Measurements from ENCODE around the gene HCN2.
"Not testable (repeated sequence)": the region's sequence is repeated elsewhere in the genome, so short reads cannot be mapped to it uniquely, and the experiment has no call there.

Gene HCN2

DNA sequence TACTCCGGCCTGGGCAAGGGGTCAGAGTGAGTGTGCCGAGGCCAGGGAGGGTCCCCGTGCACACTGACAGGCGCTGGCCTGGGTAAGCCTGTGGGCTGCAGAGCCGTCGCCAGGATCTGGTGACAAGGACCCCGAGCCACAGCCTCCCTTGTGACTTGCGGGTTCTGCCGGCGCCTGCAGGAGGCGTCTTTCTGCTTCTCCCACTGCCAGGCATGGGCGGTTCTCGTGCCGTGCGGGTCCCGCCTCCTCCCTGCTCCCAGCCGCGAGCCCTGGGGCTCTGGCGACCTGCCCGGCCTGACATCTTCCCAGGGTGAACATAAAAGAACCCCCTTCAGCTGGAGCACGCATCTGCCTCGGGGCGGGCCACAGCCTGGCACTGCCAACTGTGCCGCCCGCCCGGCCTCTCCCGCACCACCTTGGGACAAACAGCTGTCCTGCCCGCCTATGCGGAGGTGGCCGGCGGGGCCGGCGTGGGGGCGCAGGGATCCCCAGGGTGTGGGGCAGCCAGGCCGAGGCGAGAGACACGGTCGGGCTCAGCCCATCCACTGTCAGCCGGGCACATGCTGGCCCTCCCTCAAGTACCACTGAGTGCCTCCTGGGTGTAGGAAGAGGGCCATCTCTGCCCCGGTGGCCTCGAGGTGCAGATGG, 1.5 kb upstream of the HCN2 start:
- DNase-seq = peak; percentile 49 to 63

DNA sequence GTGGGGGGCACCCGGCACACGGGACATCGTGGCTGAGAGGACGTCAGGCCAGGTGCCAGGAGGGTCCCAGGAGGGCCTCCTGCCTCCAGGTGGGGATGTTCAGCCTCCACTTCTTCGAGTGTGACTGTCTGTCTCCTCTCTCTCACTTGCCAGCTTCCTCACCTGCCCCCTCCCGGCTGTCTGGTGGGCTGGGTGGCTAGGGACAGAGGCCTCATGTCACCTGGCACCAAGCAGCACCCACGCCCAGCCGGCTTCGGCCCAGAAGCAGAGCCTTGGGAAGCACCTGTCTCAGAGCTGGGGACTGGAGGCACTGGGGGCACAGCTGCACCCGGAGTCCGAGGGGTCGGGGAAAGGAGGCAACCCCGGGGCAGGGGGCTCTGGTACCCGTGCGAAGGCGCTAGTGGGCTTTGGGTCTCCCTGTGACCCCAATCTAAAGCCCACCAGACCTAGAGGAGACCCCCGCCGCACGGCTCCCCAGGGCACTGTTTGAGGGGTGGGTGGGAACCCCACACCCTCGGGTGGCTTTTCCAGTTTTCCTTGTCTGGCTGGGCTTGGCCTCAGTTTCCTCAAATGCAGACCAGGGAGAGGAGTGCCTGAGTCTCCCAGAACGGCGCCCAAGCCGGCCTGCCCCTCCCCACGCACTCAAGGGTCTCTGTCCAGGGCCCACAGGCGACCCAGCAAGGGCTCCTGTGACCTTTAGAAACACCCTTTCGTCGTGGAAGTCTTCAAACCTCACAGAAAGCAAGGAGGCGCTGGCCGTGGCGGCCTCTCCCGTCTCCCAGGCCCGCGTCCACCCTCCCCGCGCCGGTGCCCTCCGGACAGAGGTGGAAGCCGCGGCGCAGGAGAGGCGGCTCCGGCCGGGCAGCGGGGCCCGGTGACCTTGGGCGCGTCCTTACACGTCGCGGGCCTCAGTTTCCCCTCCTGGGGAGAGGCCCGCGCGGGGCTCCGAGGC, 664 bp upstream of the HCN2 start:
- DNase-seq = no peak

DNA sequence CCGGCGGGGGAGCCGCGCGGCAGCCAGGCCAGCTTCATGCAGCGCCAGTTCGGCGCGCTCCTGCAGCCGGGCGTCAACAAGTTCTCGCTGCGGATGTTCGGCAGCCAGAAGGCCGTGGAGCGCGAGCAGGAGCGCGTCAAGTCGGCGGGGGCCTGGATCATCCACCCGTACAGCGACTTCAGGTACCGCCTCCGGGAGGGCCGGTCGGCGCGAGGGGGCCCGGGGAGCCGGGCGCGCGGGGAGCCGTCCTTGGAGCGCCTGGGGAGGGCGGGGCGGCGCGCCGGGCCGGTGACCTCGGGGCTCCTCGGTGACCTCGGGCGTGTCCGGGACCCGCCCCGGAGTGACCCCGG, 690 bp downstream of the HCN2 start:
- DNase-seq = no peak

DNA sequence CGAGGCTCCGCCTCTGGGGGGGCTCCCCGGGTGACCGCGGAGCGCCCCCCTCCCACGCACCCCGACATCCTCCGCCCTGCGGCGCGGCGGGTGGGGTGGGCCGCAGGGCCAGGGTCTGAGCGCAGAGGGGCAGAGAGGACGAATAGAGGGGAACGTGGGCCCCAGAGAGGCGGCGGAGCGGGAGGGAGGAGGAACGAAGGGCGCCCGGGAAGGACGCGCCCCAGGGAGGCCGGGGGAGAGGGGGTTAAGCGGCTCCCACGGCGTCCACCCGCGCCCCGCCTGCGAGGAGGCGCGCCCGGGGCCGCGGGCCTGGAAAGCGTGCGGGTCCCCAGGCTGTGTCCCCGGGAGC, 1.0 kb downstream of the HCN2 start:
- DNase-seq = no peak

DNA sequence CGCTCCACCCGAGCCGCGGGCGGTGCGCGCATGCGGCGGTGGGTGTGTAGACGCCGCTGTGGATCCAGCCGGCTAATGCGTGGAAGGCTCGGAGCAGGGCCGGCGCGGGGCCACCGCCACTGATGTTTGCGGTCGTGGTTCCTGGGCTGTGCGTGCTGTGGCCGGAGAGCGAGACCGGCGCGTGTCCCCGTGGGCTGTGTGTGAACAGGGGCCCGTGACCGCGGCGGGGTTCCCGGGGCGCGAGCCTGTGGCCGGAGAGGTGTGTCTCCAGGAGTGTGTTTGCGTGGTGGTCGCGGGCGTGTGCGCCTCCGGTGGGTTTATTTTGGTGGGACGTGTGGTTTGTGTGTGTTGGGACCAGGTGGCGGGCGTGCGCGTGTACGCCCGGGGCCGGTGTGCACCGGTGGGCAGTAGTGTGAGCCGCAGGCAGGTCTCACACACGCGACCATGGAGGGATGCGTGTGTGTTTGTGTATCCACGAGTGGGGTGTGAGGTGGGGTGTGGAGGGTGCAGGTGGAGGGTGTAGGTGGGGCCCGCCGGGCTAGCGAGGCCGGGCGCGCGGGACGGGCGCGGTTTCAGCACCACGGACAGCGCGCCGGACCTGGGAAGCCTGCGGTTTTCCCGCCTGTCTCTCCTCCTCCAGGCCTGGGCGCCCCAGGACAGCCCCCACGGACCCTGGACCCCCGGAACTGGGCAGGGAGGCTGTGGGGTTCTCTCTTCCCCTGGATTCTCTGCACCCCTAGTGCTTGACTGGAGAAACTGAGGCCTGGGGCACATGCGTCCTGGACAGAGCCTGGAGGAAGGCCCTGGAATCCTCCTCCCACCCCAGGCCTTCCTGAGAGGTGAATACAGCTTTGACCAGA, 1.6 kb downstream of the HCN2 start:
- no peak for DNase-seq

DNA sequence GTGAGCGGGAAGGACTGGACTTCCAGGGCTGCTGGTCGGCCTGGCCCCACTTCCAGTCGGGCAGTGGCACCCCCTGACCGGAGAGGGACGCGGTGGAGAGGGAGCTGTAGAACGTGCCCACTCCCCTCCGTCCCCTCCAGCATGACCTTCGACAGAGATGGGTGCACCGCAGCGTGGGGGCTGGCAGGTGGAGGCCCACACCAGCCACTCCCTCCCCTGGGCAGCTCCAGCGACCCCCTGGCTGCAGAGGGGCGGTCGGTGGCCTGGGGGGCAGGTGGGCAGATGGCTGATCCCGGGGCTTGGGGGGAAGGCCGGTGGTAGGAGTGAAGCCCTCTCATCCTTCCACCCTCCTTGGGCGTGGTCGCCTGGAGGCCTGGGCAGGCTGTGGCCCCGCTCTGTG, 2.4 kb downstream of the HCN2 start:
- DNase-seq = no peak

DNA sequence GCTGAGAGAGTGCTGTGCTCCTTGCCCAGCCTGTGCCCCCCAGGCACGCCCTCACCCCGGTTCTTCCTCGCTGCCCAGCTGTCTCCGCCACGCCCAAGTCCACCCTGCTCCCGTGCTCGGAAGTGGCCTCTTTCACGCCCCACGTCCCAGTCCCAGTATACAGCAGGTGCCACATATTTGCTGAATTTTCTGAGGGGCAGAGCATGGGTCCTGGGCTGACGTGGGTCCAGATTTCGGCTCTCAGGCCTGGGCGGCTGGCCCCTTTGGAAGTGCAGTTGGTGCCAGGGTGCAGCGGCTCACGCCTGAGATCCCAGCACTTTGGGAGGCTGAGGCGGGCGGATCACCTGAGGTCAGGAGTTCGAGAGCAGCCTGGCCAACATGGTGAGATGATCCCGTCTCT, 3.4 kb downstream of the HCN2 start:
- DNase-seq = no peak

DNA sequence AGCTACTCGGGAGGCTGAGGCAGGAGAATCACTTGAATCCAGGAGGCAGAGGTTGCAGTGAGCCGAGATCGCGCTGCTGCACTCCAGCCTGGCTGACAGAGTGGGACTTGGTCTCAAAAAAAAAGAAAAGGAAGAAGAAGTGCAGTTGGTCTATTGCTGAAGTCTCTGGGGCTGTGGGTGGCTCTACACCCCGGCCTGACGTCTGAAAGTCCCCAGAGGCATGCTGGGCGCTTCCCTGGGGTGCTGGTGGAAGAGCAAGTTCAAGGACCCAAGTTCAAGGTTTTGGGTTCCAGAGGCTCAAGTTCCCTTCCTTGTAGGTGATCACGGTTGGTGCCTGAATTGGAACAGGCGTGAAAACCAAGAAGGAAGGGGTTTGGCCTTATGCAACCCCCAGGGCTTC, 3.8 kb downstream of the HCN2 start:
- no peak for DNase-seq

DNA sequence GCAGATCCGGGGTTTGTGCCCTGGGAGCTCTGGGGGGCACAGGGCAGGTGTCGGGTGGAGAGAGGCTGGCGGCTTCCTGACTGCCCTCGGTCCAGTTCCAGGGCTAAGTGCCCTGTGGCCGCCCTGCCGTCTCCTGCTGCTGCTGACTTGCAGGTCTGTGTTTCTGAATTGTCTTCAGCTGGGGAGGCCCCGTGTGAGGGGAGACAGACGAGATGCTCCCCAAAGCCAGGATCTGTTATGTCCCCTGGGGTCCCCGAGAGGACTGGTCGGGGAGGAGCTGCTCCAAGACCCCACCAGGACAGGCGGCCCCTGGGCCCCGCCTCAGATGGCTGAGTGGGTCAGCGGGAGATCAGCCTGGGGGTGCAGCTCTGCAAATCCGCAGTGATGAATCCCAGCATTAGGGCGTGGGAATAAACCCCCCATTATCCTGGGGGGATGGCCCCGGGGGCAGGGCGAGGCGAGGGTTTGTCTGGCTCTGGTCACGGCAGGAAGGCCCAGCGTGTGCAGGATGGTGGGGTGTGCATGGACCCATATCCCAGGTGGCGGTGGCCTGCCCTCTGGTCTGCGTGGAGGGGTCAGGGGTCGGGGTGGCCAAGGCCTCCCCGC, 4.7 kb downstream of the HCN2 start:
- no peak for DNase-seq

DNA sequence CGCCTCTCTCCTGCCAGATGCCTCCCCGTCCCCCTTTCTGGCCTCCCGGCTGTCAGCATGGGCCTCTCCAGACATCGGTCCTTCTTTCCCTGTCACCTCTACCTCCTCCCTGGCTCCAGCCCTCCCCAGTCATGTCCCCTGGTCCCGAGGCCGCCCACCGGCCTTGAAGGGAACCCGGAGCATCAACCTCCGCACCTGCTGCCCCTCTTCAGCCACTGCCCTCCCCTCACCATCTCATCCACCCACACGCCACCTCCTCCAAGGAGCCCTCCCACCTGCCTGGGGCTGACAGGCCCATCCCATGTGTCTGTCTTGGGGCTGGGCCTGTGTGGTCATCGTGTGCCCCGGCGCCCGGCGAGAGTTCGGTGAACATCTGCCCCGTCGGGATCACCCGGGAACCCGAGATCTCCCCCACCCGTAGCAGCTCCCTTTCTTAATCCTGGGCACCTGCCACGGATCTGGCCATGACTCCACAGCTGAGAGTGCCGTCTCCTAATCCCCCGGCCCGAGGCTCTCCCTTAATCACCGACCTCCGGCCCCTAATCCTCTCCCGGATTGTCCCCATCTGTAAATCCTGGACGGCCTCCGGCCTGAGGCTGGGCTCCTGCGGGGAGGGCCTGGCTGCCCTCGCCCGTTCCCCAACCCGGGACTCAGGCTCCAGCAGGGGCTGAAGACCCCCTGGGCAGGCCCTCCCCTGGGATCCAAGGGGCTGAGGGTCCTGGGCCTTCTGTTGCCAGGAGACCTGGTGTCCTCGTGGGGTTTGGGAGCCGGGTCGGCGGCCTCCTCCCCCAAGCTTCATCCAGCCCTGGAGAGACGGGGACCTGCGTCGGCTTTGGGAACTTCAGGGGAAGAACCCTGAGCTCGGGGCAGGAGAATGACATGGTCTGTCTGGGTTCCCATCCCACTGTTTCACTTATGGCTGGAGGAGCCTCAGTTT, 5.9 kb downstream of the HCN2 start:
- DNase-seq = no peak

DNA sequence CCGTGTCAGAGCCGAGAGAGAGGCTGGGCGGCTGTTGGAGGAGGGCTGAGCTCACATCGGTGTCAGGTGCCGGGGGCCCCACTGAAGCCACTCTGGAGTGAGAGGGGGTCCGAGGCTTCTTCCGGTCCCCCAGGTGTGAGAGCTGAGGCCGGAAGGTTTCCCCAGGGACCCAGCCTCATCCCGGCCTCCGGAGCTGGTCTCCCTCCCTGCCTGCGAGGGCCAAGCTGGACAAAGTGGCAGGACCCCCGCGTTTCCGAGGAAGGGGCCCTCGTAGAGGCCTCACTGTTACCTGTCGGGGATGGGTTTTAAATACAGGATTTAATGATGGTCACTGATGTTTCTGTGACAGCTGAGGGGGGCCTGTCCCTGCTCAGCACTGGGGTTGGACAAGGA, 6.6 kb downstream of the HCN2 start:
- DNase-seq = no peak

DNA sequence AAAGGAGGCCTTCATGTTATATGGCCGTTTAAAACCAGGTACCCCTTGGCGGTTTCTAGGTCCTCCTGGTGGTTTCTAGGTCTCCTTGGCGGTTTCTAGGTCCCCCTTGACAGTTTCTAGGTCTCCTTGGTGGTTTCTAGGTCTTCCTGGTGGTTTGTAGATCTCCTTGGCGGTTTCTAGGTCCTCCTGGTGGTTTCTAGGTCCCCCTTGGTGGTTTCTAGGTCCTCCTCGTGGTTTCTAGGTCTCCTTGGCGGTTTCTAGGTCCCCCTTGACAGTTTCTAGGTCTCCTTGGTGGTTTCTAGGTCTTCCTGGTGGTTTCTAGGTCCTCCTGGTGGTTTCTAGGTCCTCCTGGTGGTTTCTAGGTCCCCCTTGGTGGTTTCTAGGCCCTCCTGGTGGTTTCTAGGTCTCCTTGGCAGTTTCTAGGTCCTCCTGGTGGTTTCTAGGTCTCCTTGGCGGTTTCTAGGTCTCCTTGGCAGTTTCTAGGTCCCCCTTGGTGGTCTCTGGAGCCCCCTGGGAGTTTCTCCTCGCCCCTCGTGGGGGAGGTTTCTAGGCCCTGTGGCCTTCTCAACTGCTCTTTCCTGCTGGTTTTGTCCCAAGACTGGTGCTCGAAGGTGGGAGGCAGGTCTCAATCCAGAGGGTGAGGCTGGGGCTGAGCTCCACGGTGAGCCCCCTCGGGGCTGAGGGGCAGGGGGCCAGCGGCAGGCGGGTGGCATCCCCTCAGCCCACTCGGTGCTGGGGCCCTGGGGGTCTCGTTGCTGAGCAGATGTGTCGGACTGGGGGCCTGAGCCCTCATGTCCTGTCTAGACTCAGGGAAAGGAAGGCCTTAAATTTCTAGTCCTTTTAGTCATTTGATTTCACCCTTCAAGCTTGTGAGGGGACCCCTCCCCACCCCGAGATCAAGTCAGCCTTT, 8.0 kb downstream of the HCN2 start:
- DNase-seq = no peak

DNA sequence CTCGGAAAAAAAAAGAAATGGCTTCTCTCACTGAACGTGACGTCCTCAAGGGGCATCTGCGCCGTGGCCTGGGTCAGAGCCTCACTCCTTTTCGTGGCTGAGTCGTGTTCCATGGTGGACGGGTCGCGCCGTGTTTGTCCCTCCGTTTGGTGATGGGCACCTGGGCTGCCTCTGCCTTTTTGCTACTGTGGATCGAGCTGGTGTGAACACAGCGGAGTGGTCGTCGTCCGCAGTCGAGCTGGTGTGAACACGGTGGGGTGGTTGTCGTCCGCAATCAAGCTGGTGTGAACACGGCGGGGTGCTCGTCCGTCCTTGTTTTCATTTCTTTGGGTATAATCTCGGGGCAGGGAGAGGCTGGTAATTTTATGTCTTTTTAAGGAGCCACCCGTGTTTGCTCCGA, 11.6 kb downstream of the HCN2 start:
- DNase-seq = no peak

DNA sequence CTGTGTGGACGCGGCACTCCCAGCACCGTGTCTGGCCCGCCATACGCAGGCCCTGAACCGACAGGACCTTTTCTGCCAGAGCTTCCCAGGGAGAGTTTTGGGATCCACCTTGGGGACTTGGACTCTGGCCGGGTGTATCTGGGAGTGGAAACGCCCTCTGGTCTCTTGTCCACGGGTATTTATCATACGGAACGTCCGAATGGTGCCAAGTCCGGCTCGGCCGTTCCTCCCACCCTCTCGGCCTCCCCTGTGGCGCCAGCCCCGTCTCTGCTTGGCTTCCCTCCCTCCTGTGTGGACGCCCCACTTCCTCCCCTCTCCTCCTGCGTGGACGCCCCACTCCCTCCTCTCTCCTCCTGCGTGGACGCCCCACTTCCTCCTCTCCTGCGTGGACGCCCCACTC, 12.1 kb downstream of the HCN2 start:
- DNase-seq = no peak

DNA sequence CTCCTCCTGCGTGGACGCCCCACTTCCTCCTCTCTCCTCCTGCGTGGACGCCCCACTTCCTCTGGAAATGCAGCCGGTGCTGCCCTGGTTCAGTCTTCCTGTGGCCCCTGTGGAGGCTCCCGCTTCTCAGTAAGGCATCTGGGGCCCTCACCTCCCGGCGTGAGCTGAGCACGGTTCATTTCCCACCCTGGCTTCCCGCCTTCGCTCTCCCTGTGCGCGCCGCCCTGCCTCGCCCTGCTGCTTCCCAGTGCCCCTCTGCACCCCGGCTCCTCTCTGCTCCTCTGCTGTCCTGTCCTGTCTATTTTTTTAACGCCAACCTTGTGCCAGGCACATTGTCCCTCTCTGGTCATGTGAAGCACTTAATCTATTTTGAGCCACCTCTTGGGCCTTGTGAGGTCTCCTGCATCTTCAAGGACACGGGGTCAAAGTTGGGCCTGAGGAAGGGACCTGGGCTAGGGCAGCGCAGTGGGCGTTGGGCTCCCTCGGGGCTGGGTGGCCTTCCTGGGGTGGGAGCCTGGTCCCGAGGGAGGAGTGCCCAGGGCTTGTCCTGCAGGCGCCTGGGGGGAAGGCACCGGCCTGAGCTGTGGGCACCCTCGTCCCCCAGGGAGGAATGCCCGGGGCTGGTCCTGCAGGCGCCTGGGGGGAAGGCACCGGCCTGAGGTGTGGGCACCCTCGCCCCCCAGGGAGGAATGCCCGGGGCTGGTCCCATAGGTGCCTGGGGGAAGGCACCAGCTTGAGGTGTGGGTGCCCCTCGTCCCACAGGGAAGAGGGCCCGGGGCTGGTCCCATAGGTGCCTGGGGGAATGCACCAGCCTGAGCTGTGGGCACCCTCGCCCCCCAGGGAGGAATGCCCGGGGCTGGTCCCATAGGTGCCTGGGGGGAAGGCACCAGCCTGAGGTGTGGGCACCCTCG, 13.0 kb downstream of the HCN2 start:
- no peak for DNase-seq

DNA sequence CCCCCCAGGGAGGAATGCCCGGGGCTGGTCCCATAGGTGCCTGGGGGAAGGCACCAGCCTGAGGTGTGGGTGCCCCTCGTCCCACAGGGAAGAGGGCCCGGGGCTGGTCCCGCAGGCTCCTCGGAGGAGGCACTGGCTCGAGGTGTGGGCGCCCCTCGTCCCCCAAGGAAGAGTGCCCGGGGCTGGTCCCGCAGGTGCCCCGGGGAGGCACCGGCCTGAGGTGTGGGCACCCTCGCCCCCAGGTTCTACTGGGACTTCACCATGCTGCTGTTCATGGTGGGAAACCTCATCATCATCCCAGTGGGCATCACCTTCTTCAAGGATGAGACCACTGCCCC, 13.6 kb downstream of the HCN2 start:
- DNase-seq = not testable (repeated sequence)

DNA sequence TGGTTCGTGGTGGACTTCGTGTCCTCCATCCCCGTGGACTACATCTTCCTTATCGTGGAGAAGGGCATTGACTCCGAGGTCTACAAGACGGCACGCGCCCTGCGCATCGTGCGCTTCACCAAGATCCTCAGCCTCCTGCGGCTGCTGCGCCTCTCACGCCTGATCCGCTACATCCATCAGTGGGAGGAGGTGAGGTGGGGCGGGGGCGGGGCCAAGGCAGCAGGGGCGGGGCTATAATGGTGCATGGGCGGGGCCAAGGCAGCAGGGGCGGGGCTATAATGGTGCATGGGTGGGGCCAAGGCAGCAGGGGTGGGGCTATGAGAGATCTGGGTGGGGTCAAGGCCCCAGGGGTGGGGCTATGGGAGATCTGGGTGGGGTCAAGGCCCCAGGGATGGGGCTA, 14.1 kb downstream of the HCN2 start:
- DNase-seq = not testable (repeated sequence)

DNA sequence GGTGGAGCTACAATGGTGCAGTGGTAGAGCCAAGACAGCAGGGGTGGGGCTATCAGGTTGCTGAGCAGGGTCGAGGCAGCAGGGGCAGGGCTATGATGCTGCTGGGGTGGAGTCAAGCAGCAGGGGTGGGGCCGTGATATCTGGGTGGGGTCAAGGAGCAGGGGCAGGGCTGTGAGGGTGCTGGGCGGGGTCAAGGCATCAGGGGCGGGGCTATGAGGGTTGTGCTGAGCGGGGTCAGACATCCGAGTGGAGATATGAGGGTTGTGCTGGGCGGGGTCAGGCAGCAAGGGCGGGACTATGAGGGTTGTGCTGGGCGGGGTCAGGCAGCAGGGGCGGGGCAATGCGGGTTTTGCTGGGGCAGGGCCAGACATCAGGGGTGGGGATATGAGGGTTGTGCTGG, 14.7 kb downstream of the HCN2 start:
- no peak for DNase-seq

DNA sequence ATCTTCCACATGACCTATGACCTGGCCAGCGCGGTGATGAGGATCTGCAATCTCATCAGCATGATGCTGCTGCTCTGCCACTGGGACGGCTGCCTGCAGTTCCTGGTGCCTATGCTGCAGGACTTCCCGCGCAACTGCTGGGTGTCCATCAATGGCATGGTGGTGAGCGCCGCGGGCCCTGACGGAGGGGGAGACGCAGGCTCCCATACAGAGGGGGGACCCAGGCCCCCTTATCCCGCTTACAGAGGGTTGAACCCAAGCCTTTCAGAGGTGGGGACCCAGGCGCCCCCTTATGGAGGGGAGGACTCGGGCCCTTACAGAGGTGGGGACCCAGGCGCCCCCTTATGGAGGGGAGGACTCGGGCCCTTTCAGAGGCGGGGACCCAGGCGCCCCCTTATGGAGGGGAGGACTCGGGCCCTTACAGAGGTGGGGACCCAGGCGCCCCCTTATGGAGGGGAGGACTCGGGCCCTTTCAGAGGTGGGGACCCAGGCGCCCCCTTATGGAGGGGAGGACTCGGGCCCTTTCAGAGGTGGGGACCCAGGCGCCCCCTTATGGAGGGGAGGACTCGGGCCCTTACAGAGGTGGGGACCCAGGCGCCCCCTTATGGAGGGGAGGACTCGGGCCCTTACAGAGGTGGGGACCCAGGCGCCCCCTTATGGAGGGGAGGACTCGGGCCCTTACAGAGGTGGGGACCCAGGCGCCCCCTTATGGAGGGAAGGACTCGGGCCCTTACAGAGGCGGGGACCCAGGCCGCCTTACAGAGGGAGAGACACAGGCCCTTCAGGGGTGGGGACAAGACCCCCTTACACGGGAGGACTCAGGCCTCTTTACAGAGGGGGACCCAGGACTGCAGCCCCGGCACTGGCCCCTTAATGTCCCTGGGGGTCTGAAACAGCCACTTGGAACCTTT, 15.6 kb downstream of the HCN2 start:
- not testable (repeated sequence) for DNase-seq
